MCF 10A (cell line): ENCODE data around the gene BHMT. TPM values are rescaled to one million over a fixed set of nuclear protein-coding genes. Genes with fewer than 3 reads are reported as not detected.

Source experiments
- BruUV-seq: library from RNA; stranded (reverse); fragments of 400-500 nt; replicated peaks from 2 replicates; lab custom pipeline; 2021; lab: Mats Ljungman, UMichigan
- CTCF ChIA-PET: fragments of 300-600 bp; sonication (Branson Sonifier 250); formaldehyde crosslinking; extraction: SDS; loops from one replicate; lab custom pipeline; 2021; ENCODE audit warnings: antibody characterized with exemption, inconsistent platforms; lab: Yijun Ruan, JAX
- POLR2A ChIA-PET: fragments of 300-600, 350-650 bp; sonication (Branson Sonifier 250); formaldehyde crosslinking; extraction: SDS; loops from one replicate; lab custom pipeline; 2020; ENCODE audit warnings: antibody characterized with exemption, inconsistent platforms; lab: Yijun Ruan, JAX
- DNase-seq: peaks from one replicate; pipeline ENCODE4 v3.0.0-alpha.2; 2018; ENCODE audit not compliant: unreplicated experiment
- H3K27ac Mint-ChIP-seq: one replicate; pipeline ENCODE4 v1.8.0; 2022; ENCODE audit warnings: mild to moderate bottlenecking, low read depth, mixed read lengths; ENCODE audit not compliant: unreplicated experiment
- H3K27me3 Mint-ChIP-seq: one replicate; pipeline ENCODE4 v1.8.0; 2022; ENCODE audit warnings: mixed read lengths; ENCODE audit not compliant: insufficient read depth, unreplicated experiment
- H3K36me3 Mint-ChIP-seq: one replicate; pipeline ENCODE4 v1.8.0; 2022; ENCODE audit warnings: mild to moderate bottlenecking, moderate library complexity, mixed read lengths; ENCODE audit not compliant: insufficient read depth, unreplicated experiment
- H3K4me1 Mint-ChIP-seq: one replicate; pipeline ENCODE4 v1.8.0; 2022; ENCODE audit warnings: mixed read lengths; ENCODE audit not compliant: insufficient read depth, unreplicated experiment
- H3K4me3 Mint-ChIP-seq: one replicate; pipeline ENCODE4 v1.8.0; 2022; ENCODE audit warnings: mild to moderate bottlenecking, moderate library complexity, mixed read lengths; ENCODE audit not compliant: unreplicated experiment
- H3K9me3 Mint-ChIP-seq: one replicate; pipeline ENCODE4 v1.8.0; 2022; ENCODE audit warnings: mixed read lengths; ENCODE audit not compliant: unreplicated experiment
- intact Hi-C: fragments of 100-400 bp; cut with micrococcal nuclease; formaldehyde crosslinking; loops from 2 replicates; pipeline ENCODE4 v1.14.1; 2022
- total RNA-seq: library from RNA; stranded (reverse); gene quantifications from 2 replicates; pipeline ENCODE4 v1.2.3, GENCODE V29; 2022
- TF ChIP-seq, protein P1 (sequence below): fragments of 200-600 bp; IDR thresholded peaks from one replicate; pipeline ENCODE4 v1.8.0; 2022; ENCODE audit warnings: antibody characterized with exemption, mild to moderate bottlenecking; ENCODE audit not compliant: unreplicated experiment

BHMT gene
- total RNA-seq, 1 experiment from 2014 or later: not detected

DNA sequence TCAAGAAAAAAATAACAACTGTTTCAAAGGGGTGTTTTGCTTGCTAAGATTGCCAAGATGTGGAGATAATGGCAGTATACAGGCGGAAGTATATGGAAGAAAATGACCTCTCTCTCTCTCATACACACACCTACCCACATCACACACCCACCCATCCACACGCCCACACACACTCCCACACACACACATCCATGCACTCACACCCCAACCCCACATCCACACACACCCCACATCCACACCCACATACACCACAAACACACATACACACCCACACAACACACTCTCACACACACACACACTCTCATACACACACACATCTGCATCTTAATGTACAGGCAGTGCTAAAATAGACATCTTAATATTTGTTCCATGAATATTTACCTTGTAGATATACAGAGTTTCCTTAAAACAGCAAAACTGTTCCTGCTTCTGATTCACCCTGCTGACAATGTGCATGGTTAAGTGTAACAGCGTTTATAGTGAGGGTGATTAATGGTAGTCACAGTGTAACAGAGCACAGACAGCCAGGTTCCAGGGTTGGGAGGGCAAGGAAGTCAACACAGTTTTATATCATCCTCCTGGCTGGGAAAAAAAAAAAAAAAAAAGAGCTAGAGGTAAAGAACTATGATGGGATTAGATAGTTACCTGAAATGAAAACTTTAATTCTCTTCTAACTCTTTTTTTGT, 33.8 kb upstream of the BHMT start:
- no peak overlapping the region for H3K4me3 Mint-ChIP-seq
- no peak overlapping the region for H3K27ac Mint-ChIP-seq
- CTCF ChIA-PET: interaction anchor here (0.6 kb wide), 1 partner anchor 537 kb away, joined by 6 read pairs; no protein-coding TSS in a partner anchor
- H3K9me3 Mint-ChIP-seq: no peaks in the 10 kb centered on the region
- no peak for DNase-seq
- intact Hi-C loops: no loop called here
- no peaks in the 10 kb centered on the region for H3K36me3 Mint-ChIP-seq
- TF ChIP-seq, protein P1, sequence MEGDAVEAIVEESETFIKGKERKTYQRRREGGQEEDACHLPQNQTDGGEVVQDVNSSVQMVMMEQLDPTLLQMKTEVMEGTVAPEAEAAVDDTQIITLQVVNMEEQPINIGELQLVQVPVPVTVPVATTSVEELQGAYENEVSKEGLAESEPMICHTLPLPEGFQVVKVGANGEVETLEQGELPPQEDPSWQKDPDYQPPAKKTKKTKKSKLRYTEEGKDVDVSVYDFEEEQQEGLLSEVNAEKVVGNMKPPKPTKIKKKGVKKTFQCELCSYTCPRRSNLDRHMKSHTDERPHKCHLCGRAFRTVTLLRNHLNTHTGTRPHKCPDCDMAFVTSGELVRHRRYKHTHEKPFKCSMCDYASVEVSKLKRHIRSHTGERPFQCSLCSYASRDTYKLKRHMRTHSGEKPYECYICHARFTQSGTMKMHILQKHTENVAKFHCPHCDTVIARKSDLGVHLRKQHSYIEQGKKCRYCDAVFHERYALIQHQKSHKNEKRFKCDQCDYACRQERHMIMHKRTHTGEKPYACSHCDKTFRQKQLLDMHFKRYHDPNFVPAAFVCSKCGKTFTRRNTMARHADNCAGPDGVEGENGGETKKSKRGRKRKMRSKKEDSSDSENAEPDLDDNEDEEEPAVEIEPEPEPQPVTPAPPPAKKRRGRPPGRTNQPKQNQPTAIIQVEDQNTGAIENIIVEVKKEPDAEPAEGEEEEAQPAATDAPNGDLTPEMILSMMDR: no peak
- no TSS peak for BruUV-seq
- POLR2A ChIA-PET: no interaction called here
- no peaks in the 10 kb centered on the region for H3K27me3 Mint-ChIP-seq
- H3K4me1 Mint-ChIP-seq: peaks cover 9% of the 10 kb centered on the region

DNA sequence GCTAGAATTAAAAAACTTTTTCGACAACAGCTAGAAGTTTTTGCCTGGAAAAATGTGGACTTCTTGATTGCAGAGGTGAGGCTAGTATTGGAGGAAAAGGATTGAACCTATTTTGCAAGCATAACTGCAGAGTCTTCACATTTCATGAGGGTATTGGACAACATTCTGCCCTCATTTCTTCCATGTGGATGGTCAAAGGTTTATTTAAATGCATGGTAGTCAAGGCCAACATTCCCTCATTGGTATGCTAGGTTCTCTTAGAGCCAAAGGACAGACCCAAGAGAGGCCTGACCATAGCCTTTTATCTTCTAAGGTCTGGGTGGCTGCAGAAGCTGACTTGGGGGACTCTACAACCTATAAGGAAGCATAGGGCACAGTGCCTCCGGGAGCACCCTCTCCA, 30.8 kb upstream of the BHMT start:
- TF ChIP-seq, protein P1: no peak
- Mint-ChIP-seq H3K36me3 (no peaks in the 10 kb centered on the region), H3K9me3 (no peaks in the 10 kb centered on the region), H3K4me3 (no peak overlapping the region), H3K27me3 (no peaks in the 10 kb centered on the region), H3K4me1 (no peaks in the 10 kb centered on the region), H3K27ac (no peak overlapping the region)
- POLR2A ChIA-PET: no interaction called here
- intact Hi-C loops: no loop called here
- no peak for DNase-seq
- CTCF ChIA-PET: no interaction called here
- no TSS peak for BruUV-seq

DNA sequence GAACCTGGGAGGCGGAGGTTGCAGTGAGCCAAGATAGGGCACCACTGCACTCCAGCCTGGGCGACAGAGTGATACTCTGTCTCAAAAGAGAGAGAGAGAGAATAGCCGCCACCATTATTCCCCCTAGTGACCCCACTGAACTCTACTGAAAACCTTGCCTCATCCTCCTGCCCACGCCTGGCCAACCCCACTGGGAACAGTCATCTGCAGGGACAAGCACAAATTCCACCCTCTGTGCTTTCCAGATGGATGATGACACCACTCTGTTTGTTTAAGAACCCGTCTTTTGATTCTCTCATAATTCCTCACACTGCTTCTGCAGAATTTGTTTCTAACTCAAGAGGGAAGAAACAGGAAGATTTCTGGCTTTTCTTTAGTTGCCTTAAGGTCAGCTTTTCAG, 29.8 kb upstream of the BHMT start:
- DNase-seq: no peak
- CTCF ChIA-PET: interaction anchor here (0.8 to 2.6 kb wide), 2 partner anchors 57 to 116 kb away, joined by 3 to 14 read pairs; no protein-coding TSS in a partner anchor
- TF ChIP-seq, protein P1: no peak
- Mint-ChIP-seq H3K36me3 (no peaks in the 10 kb centered on the region), H3K4me1 (no peaks in the 10 kb centered on the region), H3K27ac (no peak overlapping the region), H3K9me3 (no peaks in the 10 kb centered on the region), H3K4me3 (no peak overlapping the region), H3K27me3 (no peaks in the 10 kb centered on the region)
- intact Hi-C loops: no loop called here
- POLR2A ChIA-PET: interaction anchor here (0.7 kb wide), 1 partner anchor 57 kb away, joined by 3 read pairs; no protein-coding TSS in a partner anchor
- BruUV-seq: no TSS peak

DNA sequence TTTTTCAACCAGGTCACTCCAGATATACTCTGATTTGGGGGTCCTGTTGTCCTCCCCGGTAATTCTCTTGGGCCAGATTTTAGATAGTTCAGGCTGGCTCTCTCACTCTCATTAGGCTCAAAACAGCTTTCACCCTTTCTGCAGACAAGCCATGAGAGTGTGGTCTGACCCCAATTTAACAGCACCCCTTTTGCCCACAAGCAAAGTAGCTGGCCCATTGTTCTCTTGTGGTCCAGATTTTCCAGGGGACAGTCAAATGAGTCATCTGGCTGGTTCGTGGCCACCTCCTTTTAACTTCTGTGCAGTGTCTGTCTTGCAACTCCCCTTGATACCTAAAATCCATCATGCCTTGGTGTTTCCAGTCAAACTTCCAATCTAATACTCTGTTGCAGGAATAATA, 25.5 kb upstream of the BHMT start:
- Mint-ChIP-seq H3K9me3 (no peaks in the 10 kb centered on the region), H3K36me3 (no peaks in the 10 kb centered on the region), H3K4me3 (no peak overlapping the region), H3K4me1 (no peaks in the 10 kb centered on the region), H3K27ac (no peak overlapping the region), H3K27me3 (no peaks in the 10 kb centered on the region)
- TF ChIP-seq, protein P1: no peak
- intact Hi-C loops: no loop called here
- ChIA-PET CTCF (interaction anchor here (0.6 to 1.1 kb wide), 2 partner anchors 31 to 61 kb away, joined by 3 to 4 read pairs; no protein-coding TSS in a partner anchor), POLR2A (no interaction called here)
- no peak for DNase-seq
- BruUV-seq: no TSS peak
